ENCODE measurements around the gene ZNF185.

ZNF185 gene

DNA sequence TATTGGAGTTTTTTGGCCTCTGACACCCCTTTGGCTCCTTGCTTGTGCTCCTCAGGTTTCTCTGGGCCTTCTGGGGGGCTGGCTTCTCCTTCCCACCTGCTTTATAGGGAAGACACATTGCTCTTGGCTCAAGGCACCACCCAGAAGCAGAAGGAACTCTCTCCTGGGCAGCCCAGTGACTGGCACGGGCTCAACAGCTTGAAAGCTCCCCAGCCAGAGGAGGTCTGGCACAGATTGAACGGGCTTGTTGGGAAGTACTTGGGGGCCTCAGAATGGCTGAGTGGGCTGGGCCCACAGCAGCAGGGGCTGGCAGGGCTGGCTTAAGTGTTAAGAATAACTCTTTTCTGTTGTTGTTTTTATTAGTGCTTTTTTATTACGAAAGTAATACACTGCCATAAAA, 11.2 kb upstream of the ZNF185 start:
- Histone ChIP-seq H3K27ac (ENCODE audit: extremely low read depth, low read depth, low read length) (no peak overlapping the region), H3K4me1 (ENCODE audit: control insufficient read depth, insufficient read depth, low read length) (no peaks in the 10 kb centered on the region), H3K4me3 (ENCODE audit: low read depth, low read length) (no peak overlapping the region), H3K9me3 (ENCODE audit: control insufficient read depth, insufficient read depth, low read depth, low read length) (no peaks in the 10 kb centered on the region), H3K36me3 (ENCODE audit: control insufficient read depth in 2 of 2, insufficient read depth in 1 of 2, low read length in 2 of 2) (no peaks in the 10 kb centered on the region)
- ChIA-PET CTCF (no interaction called here), POLR2A (no interaction called here)
- TF ChIP-seq ZNF138 (tag by site-specific recombination; IDR thresholded peaks at IDR 0.05; ENCODE audit: borderline replicate concordance) (no peak), SP3 (tag by site-specific recombination; IDR thresholded peaks at IDR 0.05) (no peak), ZNF610 (tag by site-specific recombination; IDR thresholded peaks at IDR 0.05; ENCODE audit: borderline replicate concordance) (no peak), HOXA7 (CRISPR knock-in tag; IDR thresholded peaks at IDR 0.05; ENCODE audit: borderline replicate concordance) (no peak), ZBTB7A (tag by site-specific recombination; IDR thresholded peaks at IDR 0.05; ENCODE audit: low read depth) (no peak), ZNF274 (IDR thresholded peaks at IDR 0.05; ENCODE audit: low read length) (no peak), ZNF274 (tag by site-specific recombination; IDR thresholded peaks at IDR 0.05; ENCODE audit: borderline replicate concordance) (no peak), ZNF701 (tag by site-specific recombination; IDR thresholded peaks at IDR 0.05) (no peak), ZNF645 (tag by site-specific recombination; IDR thresholded peaks at IDR 0.05) (no peak), ZNF510 (tag by site-specific recombination; IDR thresholded peaks at IDR 0.05; ENCODE audit: insufficient replicate concordance) (no peak), ZNF585B (tag by site-specific recombination; IDR thresholded peaks at IDR 0.05) (no peak), ZNF423 (tag by site-specific recombination; IDR thresholded peaks at IDR 0.05) (no peak), ZNF16 (tag by site-specific recombination; IDR thresholded peaks at IDR 0.05; ENCODE audit: low read depth) (no peak), SP2 (tag by site-specific recombination; IDR thresholded peaks at IDR 0.05) (no peak), ZNF169 (tag by site-specific recombination; IDR thresholded peaks at IDR 0.05) (no peak), ATF2 (tag by site-specific recombination; IDR thresholded peaks at IDR 0.05; ENCODE audit: low read depth) (no peak), ZSCAN5A (tag by site-specific recombination; IDR thresholded peaks at IDR 0.05) (no peak), ZFP3 (tag by site-specific recombination; IDR thresholded peaks at IDR 0.05; ENCODE audit: low read depth) (no peak)
- TF ChIP-seq, protein P1, sequence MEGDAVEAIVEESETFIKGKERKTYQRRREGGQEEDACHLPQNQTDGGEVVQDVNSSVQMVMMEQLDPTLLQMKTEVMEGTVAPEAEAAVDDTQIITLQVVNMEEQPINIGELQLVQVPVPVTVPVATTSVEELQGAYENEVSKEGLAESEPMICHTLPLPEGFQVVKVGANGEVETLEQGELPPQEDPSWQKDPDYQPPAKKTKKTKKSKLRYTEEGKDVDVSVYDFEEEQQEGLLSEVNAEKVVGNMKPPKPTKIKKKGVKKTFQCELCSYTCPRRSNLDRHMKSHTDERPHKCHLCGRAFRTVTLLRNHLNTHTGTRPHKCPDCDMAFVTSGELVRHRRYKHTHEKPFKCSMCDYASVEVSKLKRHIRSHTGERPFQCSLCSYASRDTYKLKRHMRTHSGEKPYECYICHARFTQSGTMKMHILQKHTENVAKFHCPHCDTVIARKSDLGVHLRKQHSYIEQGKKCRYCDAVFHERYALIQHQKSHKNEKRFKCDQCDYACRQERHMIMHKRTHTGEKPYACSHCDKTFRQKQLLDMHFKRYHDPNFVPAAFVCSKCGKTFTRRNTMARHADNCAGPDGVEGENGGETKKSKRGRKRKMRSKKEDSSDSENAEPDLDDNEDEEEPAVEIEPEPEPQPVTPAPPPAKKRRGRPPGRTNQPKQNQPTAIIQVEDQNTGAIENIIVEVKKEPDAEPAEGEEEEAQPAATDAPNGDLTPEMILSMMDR (tag by site-specific recombination; IDR thresholded peaks at IDR 0.05) = no peak
- TF ChIP-seq, protein P2, sequence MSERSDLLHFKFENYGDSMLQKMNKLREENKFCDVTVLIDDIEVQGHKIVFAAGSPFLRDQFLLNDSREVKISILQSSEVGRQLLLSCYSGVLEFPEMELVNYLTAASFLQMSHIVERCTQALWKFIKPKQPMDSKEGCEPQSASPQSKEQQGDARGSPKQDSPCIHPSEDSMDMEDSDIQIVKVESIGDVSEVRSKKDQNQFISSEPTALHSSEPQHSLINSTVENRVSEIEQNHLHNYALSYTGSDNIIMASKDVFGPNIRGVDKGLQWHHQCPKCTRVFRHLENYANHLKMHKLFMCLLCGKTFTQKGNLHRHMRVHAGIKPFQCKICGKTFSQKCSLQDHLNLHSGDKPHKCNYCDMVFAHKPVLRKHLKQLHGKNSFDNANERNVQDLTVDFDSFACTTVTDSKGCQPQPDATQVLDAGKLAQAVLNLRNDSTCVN (tag by site-specific recombination; optimal IDR thresholded peaks at IDR 0.05) = no peak
- TF ChIP-seq, protein P3, sequence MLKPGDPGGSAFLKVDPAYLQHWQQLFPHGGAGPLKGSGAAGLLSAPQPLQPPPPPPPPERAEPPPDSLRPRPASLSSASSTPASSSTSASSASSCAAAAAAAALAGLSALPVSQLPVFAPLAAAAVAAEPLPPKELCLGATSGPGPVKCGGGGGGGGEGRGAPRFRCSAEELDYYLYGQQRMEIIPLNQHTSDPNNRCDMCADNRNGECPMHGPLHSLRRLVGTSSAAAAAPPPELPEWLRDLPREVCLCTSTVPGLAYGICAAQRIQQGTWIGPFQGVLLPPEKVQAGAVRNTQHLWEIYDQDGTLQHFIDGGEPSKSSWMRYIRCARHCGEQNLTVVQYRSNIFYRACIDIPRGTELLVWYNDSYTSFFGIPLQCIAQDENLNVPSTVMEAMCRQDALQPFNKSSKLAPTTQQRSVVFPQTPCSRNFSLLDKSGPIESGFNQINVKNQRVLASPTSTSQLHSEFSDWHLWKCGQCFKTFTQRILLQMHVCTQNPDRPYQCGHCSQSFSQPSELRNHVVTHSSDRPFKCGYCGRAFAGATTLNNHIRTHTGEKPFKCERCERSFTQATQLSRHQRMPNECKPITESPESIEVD (tag by site-specific recombination; IDR thresholded peaks at IDR 0.05) = no peak
